WERI-Rb-1 (cell line): ENCODE measurements around the gene RALGAPA2.

ENCODE experiments used
- DNase-seq: peaks from one replicate; pipeline ENCODE4 v3.0.0-alpha.2; 2020
- H3K27ac ChIP-seq: fragments of 250-450 bp; sonication (Bioruptor Pico); 2 replicates; pipeline ENCODE4 v1.5.1; 2020; ENCODE audit warnings: mild to moderate bottlenecking, moderate library complexity
- H3K27me3 ChIP-seq: fragments of 250-450 bp; sonication (Bioruptor Pico); 2 replicates; pipeline ENCODE4 v1.5.1; 2021; ENCODE audit warnings: mild to moderate bottlenecking, low read depth, moderate library complexity; ENCODE audit not compliant: insufficient read depth, severe bottlenecking
- H3K36me3 ChIP-seq: fragments of 250-450 bp; sonication (Bioruptor Pico); 2 replicates; pipeline ENCODE4 v1.5.1; 2020; ENCODE audit warnings: mild to moderate bottlenecking, moderate library complexity
- H3K4me3 ChIP-seq: 2 replicates; pipeline ENCODE4 v1.5.1; 2011; ENCODE audit warnings: low read depth, mild to moderate bottlenecking, control low read depth, low read length
- H3K9me3 ChIP-seq: fragments of 250-450 bp; sonication (Bioruptor Pico); 2 replicates; pipeline ENCODE4 v1.5.1; 2021; ENCODE audit warnings: mild to moderate bottlenecking, moderate library complexity; ENCODE audit not compliant: severe bottlenecking
- CTCF ChIP-seq: IDR thresholded peaks from 2 replicates; pipeline ENCODE4 v1.5.1; 2011; ENCODE audit warnings: low read depth, mild to moderate bottlenecking, control low read depth, inconsistent platforms, low read length

Gene RALGAPA2

DNA sequence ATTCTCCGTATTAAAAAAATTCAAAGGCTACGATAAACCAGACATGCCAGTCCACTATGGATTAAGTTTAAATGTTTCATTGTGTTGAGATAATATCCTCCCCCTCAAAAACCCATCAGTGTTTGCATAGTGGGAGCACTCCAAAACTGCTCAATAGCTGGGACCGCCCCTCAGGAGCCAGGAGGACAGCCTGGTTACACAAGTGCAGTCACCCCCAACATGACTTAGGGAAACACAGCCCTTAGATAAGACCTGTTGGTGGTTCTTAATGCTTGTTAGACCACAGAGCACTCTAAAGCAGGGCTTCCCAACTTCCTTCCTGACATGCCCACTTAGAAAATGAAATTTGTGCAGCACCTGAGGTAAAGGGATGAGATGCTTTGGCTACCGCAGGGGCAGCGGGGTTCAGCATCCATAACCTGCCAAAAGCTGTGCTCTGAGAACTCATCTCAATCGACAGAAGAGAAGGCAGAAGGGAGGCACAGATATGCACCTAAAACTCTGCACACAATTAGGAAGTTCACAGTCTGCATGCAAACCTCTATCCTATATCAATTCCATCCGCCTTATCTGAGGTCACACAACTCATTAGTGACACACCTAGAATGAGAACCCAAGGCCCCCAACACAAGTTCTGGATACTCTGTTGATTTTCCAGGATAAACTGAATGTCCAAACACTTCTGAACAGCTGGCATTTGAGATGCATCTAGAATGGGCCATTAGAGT, 74.3 kb downstream of the RALGAPA2 start:
- no peak overlapping the region for H3K4me3 ChIP-seq
- TF ChIP-seq CTCF = no peak
- H3K27ac ChIP-seq = no peak overlapping the region
- peaks cover 17% of the 10 kb centered on the region for H3K36me3 ChIP-seq
- no peaks in the 10 kb centered on the region for H3K27me3 ChIP-seq
- no peaks in the 10 kb centered on the region for H3K9me3 ChIP-seq
- DNase-seq = no peak

GRCh38 chr20:20635006-20635405, 77.4 kb downstream of the RALGAPA2 start:
- no peak overlapping the region for H3K27ac ChIP-seq
- H3K4me3 ChIP-seq = no peak overlapping the region
- peaks cover 13% of the 10 kb centered on the region for H3K36me3 ChIP-seq
- H3K9me3 ChIP-seq = no peaks in the 10 kb centered on the region
- TF ChIP-seq CTCF = no peak
- no peak for DNase-seq
- H3K27me3 ChIP-seq = no peaks in the 10 kb centered on the region

- DNase-seq = no peak
- TF ChIP-seq CTCF = no peak
- H3K27me3 ChIP-seq = no peaks in the 10 kb centered on the region
- peaks cover 19% of the 10 kb centered on the region for H3K36me3 ChIP-seq
- H3K9me3 ChIP-seq = no peaks in the 10 kb centered on the region
- H3K4me3 ChIP-seq = no peak overlapping the region
- H3K27ac ChIP-seq = no peak overlapping the region
Measured at GRCh38 chr20:20632644-20633043, 79.8 kb downstream of the RALGAPA2 start.

DNA sequence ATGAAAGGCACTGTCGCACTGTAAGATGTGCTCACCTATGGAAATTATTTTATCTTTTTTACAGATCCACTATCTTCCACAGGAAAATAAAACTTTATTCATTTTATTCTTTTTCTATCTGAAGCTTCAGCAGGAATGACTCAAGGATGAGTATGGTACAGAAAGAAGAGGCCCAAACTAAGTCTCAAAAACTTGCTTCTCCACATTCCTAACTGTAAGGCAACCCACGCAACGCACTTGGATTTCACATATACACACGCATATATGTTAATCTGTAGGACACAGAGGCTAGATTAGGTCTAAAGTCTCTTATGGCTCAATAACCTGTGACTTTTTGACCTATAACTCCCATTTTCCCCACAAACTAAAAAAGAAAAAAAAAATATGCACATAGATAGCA, 81.9 kb downstream of the RALGAPA2 start:
- H3K27me3 ChIP-seq = no peaks in the 10 kb centered on the region
- H3K36me3 ChIP-seq = peaks cover 19% of the 10 kb centered on the region
- no peak overlapping the region for H3K4me3 ChIP-seq
- DNase-seq = no peak
- H3K27ac ChIP-seq = no peak overlapping the region
- no peak for TF ChIP-seq CTCF
- no peaks in the 10 kb centered on the region for H3K9me3 ChIP-seq

DNA sequence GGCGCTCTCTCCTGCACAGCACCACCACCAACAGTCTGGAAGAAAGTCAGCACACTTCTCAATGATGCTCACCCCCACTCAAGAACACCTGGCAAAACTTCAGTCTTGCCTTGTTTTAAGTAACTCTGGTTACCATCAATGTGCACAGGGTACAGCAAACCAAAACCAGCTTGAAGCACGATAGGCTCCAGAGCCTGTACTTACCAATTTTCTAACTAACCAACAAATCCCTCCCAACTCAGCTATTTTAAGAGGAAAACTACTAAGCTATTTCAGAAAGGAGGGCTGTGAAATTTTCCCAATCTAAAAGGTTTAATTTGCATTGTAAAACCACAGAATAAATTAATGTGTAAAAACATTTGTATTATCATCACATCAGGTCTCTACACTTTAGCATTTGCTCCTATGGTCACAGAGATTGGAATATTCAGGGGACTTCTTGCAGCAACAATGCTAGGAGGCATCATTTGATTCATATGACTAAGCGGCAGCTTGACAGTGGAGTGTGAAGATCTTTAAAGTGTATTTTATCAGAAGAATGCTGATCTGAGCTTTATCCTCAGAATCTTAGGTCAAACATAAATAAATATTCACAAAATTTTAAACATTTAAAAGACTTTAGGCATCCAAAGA, 82.8 kb downstream of the RALGAPA2 start:
- Histone ChIP-seq H3K9me3 (no peaks in the 10 kb centered on the region), H3K27me3 (no peaks in the 10 kb centered on the region), H3K36me3 (peaks cover 14% of the 10 kb centered on the region), H3K4me3 (no peak overlapping the region), H3K27ac (no peak overlapping the region)
- no peak for TF ChIP-seq CTCF
- no peak for DNase-seq
